Liver (tissue), 9 donors: ENCODE data around the gene PNMA8B. TPM values are rescaled to one million over a fixed set of nuclear protein-coding genes. Genes with fewer than 3 reads are reported as not detected.

Source experiments
- DNase-seq: peaks from one replicate; pipeline ENCODE4 v3.0.0-alpha.2; 2017; ENCODE audit warnings: low spot score
- H3K27ac ChIP-seq, 2 donors: one replicate each; pipeline ENCODE4 v1.7.0; 2013; ENCODE audit warnings: inconsistent platforms in 2 of 2, low read length in 2 of 2, control low read depth in 1 of 2, low read depth in 1 of 2, mild to moderate bottlenecking in 1 of 2
- H3K27me3 ChIP-seq, 4 donors: one replicate each; pipeline versions ENCODE4 v1.6.1 to v1.7.0; 2013; ENCODE audit warnings: low read length in 3 of 4, inconsistent platforms in 1 of 4, mild to moderate bottlenecking in 1 of 4, moderate library complexity in 1 of 4; ENCODE audit not compliant: control insufficient read depth in 4 of 4, insufficient read depth in 4 of 4
- H3K36me3 ChIP-seq, 4 donors: one replicate each; pipeline versions ENCODE4 v1.6.1 to v1.7.0; 2013; ENCODE audit warnings: low read length in 3 of 4, mild to moderate bottlenecking in 3 of 4, low read depth in 1 of 4, moderate library complexity in 1 of 4; ENCODE audit not compliant: control insufficient read depth in 4 of 4, insufficient read depth in 3 of 4
- H3K4me1 ChIP-seq, 4 donors: one replicate each; pipeline versions ENCODE4 v1.6.1 to v1.7.0; 2013; ENCODE audit warnings: low read length in 3 of 4, mild to moderate bottlenecking in 3 of 4, moderate library complexity in 1 of 4; ENCODE audit not compliant: control insufficient read depth in 4 of 4, insufficient read depth in 4 of 4
- H3K4me3 ChIP-seq, 3 donors: one replicate each; pipeline versions ENCODE4 v1.6.1 to v1.7.0; 2013; ENCODE audit warnings: low read length in 3 of 3, control low read depth in 1 of 3, low read depth in 1 of 3, mild to moderate bottlenecking in 1 of 3
- H3K9ac ChIP-seq, 2 donors: one replicate each; pipeline ENCODE4 v1.7.0; 2013; ENCODE audit warnings: low read length in 2 of 2, mild to moderate bottlenecking in 2 of 2, moderate library complexity in 2 of 2, control low read depth in 1 of 2, low read depth in 1 of 2
- H3K9me3 ChIP-seq, 4 donors: one replicate each; pipeline versions ENCODE4 v1.6.1 to v1.7.0; 2013; ENCODE audit warnings: low read length in 3 of 4; ENCODE audit not compliant: control insufficient read depth in 4 of 4
- FOXA1 ChIP-seq: IDR thresholded peaks from 2 replicates; pipeline ENCODE4 v1.6.1; 2016; ENCODE audit warnings: antibody characterized with exemption
- FOXA2 ChIP-seq: IDR thresholded peaks from 2 replicates; pipeline ENCODE4 v1.6.1; 2016; ENCODE audit warnings: antibody characterized with exemption
- GABPA ChIP-seq, 2 donors: IDR thresholded peaks in 1 of 2; conservative IDR thresholded peaks in 1 of 2; 2 replicates each; pipeline ENCODE4 v1.6.1; 2016; ENCODE audit warnings: antibody characterized with exemption in 2 of 2, mild to moderate bottlenecking in 1 of 2, moderate library complexity in 1 of 2
- HNF4A ChIP-seq, 2 donors: conservative IDR thresholded peaks; 2 replicates each; pipeline ENCODE4 v1.6.1; 2016; ENCODE audit warnings: antibody characterized with exemption in 2 of 2, mild to moderate bottlenecking in 2 of 2
- JUND ChIP-seq, 2 donors: IDR thresholded peaks; 2 replicates each; pipeline ENCODE4 v1.6.1; 2016; ENCODE audit warnings: antibody characterized with exemption in 2 of 2
- RAD21 ChIP-seq, 2 donors: IDR thresholded peaks; 2 replicates each; pipeline ENCODE4 v1.6.1; 2016; ENCODE audit warnings: antibody characterized with exemption in 2 of 2, mild to moderate bottlenecking in 2 of 2
- WGBS: extraction: QIAGEN DNeasy Blood & Tissue Kit; methylation state at CpG from one replicate; pipeline ENCODE4 v1.1.7; 2013; 5-methylcytosine and 5-hydroxymethylcytosine counted together
- polyA plus RNA-seq, 2 donors: library from polyadenylated mRNA; stranded (reverse) in 1 of 2; unstranded in 1 of 2; fragments of 200-250 nt in 1 of 2; fragments of >200 nt in 1 of 2; fragmentation: Nextera tagmentation in 1 of 2; extraction: Ambion mirVana in 1 of 2; gene quantifications; one replicate each; pipeline versions ENCODE4 v1.2.1 to v1.2.3, GENCODE V29; 2013 to 2015
- total RNA-seq, 2 donors: library from RNA; depleted of rRNA; stranded (reverse); fragments of >200 nt; gene quantifications; one replicate each; pipeline ENCODE4 v1.2.3, GENCODE V29; 2014
- TF ChIP-seq, protein P1 (sequence below): fragments of 150-350 bp; IDR thresholded peaks from 2 replicates; pipeline ENCODE4 v1.5.1; 2017; ENCODE audit warnings: improper control_type of control experiment, low read depth, low read length; ENCODE audit not compliant: missing input control
- TF ChIP-seq, protein P2 (sequence below): IDR thresholded peaks from 2 replicates; pipeline ENCODE4 v1.6.1; 2016; ENCODE audit warnings: antibody characterized with exemption
- TF ChIP-seq, protein P3 (sequence below): IDR thresholded peaks from 2 replicates; pipeline ENCODE4 v1.6.1; 2016; ENCODE audit warnings: antibody characterized with exemption
- donor health status: healthy.
- donor health status: healthy.
- donor health status: healthy.
- donor health status: healthy.
- donor health status: healthy.

PNMA8B gene
- total and polyA plus RNA-seq, 4 donors, result 0.15 to 0.59 (median 0.39) TPM

DNA sequence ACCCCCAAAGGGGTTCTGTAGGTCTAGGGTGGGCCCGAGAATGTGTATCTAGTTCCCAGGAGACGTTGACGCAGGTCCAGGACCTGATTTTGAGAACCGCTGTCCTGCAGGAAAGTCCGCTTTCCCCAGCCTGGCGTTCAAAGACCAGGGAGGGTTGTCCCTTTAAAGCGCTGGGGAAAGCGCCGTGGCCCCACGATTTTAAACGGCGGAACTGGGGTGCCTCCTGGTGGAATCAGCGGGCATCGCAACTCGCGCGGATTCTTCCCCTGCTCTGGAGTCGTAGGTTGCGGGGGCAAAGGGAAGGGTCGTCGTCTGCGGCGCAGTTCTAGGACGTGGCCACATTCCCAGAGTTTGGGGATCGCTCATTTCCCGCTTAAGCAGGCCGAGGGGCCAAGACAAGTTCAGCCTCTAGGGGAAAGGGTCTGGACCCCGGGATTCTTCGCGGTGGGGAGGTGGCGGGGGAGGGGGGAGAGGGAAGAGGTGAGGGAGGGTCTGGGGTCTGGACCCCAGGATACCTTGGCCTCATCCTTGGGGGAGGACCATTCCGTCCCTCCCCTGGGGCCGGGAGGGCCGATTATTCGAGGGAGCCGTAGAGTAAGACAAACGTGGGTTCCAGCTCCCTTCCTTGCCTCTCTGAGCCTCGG, 7.7 kb downstream of the PNMA8B start:
- no peaks in the 10 kb centered on the region for H3K36me3 ChIP-seq
- H3K4me3 ChIP-seq, result peak overlapping the region in 1 of 3 donors; percentile 19
- no peak overlapping the region for H3K27ac ChIP-seq
- no peaks in the 10 kb centered on the region for H3K9me3 ChIP-seq
- 4% methylated on average over 38 of the region's 38 CpGs for WGBS
- peaks cover 0 to 20% (median 3%) of the 10 kb centered on the region in 4 donors for H3K27me3 ChIP-seq
- TF ChIP-seq JUND (IDR thresholded peaks at IDR 0.05) (no peak), FOXA2 (no peak), RAD21 (IDR thresholded peaks at IDR 0.05) (peak; percentile 97 to 98)
- TF ChIP-seq, protein P1, sequence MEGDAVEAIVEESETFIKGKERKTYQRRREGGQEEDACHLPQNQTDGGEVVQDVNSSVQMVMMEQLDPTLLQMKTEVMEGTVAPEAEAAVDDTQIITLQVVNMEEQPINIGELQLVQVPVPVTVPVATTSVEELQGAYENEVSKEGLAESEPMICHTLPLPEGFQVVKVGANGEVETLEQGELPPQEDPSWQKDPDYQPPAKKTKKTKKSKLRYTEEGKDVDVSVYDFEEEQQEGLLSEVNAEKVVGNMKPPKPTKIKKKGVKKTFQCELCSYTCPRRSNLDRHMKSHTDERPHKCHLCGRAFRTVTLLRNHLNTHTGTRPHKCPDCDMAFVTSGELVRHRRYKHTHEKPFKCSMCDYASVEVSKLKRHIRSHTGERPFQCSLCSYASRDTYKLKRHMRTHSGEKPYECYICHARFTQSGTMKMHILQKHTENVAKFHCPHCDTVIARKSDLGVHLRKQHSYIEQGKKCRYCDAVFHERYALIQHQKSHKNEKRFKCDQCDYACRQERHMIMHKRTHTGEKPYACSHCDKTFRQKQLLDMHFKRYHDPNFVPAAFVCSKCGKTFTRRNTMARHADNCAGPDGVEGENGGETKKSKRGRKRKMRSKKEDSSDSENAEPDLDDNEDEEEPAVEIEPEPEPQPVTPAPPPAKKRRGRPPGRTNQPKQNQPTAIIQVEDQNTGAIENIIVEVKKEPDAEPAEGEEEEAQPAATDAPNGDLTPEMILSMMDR, result peak; percentile 96
- peak; percentile 82 for DNase-seq
- H3K4me1 ChIP-seq, result peaks cover 0 to 21% (median 12%) of the 10 kb centered on the region in 4 donors
- no peak overlapping the region for H3K9ac ChIP-seq

DNA sequence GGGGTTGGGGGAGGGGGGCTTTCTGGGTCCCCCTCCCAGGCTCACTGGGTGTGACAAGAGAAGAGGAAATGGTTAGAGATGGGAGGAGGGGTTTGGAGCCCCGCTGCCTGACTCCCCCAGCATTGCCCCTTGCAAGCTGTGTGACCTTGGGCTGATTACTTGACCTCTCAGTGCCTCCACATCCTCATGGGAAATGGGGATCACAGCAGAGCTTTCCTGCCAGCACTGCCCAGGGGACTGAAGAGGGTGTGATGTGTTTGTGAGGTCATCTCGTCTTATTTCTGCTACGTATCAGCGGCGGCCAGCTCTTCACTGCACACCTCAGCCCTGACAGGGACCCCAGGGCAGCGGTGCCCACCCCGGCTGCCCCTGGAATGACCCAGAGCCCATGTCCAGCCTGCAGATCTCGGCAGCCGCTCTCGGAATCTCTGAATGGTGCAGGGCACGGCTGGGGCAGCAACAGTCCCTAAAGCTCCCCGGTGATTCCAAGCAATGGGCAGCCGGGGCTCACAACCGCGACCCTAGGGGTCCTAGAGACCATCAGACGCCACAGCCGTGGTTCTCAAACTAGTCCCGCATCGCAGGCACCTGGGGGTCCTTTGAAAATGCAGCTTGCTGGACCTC, 8.4 kb downstream of the PNMA8B start:
- WGBS, result 13% methylated on average over 19 of the region's 19 CpGs
- peaks cover 0 to 18% (median 12%) of the 10 kb centered on the region in 4 donors for H3K4me1 ChIP-seq
- H3K4me3 ChIP-seq, result peak overlapping the region in 1 of 3 donors; percentile 19
- TF ChIP-seq FOXA1 (no peak), FOXA2 (no peak), HNF4A (conservative IDR thresholded peaks at IDR 0.05) (no peak)
- H3K9me3 ChIP-seq, result no peaks in the 10 kb centered on the region
- no peaks in the 10 kb centered on the region for H3K36me3 ChIP-seq
- peaks cover 0 to 20% (median 3%) of the 10 kb centered on the region in 4 donors for H3K27me3 ChIP-seq
- H3K27ac ChIP-seq, result no peak overlapping the region
- H3K9ac ChIP-seq, result no peak overlapping the region
- DNase-seq, result no peak

DNA sequence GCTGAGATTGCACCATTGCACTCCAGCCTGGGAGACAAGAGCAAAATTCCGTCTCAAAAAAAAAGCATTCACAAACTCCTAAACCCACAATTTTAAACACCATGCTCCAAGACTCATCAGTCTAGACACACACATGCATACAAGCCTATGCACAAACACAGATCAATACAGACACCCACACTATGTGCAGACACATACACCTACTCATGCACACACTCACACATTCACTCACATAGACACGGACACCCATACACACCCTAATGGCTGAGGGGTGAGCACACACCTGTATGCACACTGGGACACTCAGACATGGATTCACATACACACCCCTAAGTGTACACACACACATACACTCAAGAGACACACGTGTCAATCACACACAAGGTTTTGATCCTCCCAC, 9.3 kb downstream of the PNMA8B start:
- H3K27me3 ChIP-seq, result peaks cover 0 to 18% (median 3%) of the 10 kb centered on the region in 4 donors
- H3K9ac ChIP-seq, result no peak overlapping the region
- TF ChIP-seq, protein P2, sequence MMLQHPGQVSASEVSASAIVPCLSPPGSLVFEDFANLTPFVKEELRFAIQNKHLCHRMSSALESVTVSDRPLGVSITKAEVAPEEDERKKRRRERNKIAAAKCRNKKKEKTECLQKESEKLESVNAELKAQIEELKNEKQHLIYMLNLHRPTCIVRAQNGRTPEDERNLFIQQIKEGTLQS, result no peak
- TF ChIP-seq HNF4A (conservative IDR thresholded peaks at IDR 0.05) (no peak), GABPA (IDR thresholded peaks at IDR 0.05 in 1 of 2, conservative IDR thresholded peaks at IDR 0.05 in 1 of 2) (no peak)
- TF ChIP-seq, protein P3, sequence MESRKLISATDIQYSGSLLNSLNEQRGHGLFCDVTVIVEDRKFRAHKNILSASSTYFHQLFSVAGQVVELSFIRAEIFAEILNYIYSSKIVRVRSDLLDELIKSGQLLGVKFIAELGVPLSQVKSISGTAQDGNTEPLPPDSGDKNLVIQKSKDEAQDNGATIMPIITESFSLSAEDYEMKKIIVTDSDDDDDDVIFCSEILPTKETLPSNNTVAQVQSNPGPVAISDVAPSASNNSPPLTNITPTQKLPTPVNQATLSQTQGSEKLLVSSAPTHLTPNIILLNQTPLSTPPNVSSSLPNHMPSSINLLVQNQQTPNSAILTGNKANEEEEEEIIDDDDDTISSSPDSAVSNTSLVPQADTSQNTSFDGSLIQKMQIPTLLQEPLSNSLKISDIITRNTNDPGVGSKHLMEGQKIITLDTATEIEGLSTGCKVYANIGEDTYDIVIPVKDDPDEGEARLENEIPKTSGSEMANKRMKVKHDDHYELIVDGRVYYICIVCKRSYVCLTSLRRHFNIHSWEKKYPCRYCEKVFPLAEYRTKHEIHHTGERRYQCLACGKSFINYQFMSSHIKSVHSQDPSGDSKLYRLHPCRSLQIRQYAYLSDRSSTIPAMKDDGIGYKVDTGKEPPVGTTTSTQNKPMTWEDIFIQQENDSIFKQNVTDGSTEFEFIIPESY, result no peak
- H3K27ac ChIP-seq, result no peak overlapping the region
- 73% methylated on average over 3 of the region's 3 CpGs for WGBS
- H3K36me3 ChIP-seq, result no peaks in the 10 kb centered on the region
- no peaks in the 10 kb centered on the region for H3K9me3 ChIP-seq
- no peak for DNase-seq
- H3K4me3 ChIP-seq, result no peak overlapping the region
- H3K4me1 ChIP-seq, result peaks cover 0 to 18% (median 12%) of the 10 kb centered on the region in 4 donors
